ENCODE results near the gene FMN1. TPM values are rescaled to one million over a fixed set of nuclear protein-coding genes. Genes with fewer than 3 reads are reported as not detected.

Gene FMN1
- total and polyA plus RNA-seq, 12 donors: 0.22 to 5.5 (median 3.3) TPM

DNA sequence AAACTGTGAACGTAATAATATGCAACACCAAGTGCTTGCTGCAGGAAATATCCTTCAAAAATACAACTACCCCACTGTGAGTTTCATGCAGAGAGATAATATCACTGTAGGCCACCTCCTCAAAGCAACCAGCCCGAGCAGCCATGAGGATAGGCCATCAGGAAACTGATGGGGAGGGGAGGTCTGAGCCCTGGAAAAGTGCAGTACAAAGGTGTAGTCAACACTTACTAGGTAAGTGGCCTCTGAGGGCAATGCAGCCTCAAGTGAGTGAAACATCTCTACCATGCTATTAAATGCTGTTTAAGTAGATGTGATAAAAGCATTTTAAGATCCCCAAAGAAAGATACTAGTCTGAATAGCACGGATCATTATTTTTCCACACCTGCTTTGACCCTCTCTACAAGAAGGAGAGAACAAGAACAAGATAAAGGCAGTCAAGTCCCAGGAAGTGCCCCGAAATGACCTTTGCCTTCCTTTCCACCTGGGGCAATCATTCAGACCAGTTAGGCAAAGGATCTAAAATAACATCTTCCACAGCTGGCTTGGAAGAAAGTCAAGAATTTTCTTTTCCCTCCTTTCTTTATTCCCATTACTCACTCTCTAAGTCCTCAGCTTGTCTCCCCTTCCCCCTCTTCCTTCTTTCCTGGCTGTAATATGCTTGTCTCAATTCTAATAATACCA is 62.8 kb downstream of the FMN1 start:
- WGBS, 2 donors: 33 to 54% methylated on average over 4 of the region's 4 CpGs

GRCh38 chr15:33126559-33127290 is 67.8 kb downstream of the FMN1 start:
- peak overlapping the region in 1 of 10 donors; percentile 52 for H3K27ac ChIP-seq
- TF ChIP-seq, protein P1, sequence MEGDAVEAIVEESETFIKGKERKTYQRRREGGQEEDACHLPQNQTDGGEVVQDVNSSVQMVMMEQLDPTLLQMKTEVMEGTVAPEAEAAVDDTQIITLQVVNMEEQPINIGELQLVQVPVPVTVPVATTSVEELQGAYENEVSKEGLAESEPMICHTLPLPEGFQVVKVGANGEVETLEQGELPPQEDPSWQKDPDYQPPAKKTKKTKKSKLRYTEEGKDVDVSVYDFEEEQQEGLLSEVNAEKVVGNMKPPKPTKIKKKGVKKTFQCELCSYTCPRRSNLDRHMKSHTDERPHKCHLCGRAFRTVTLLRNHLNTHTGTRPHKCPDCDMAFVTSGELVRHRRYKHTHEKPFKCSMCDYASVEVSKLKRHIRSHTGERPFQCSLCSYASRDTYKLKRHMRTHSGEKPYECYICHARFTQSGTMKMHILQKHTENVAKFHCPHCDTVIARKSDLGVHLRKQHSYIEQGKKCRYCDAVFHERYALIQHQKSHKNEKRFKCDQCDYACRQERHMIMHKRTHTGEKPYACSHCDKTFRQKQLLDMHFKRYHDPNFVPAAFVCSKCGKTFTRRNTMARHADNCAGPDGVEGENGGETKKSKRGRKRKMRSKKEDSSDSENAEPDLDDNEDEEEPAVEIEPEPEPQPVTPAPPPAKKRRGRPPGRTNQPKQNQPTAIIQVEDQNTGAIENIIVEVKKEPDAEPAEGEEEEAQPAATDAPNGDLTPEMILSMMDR (IDR thresholded peaks at IDR 0.05): no peak
- H3K9me3 ChIP-seq: no peaks in the 10 kb centered on the region
- H3K36me3 ChIP-seq: no peaks in the 10 kb centered on the region
- DNase-seq: peak; percentile 29 to 67
- H3K4me1 ChIP-seq: peaks cover 0 to 22% (median 3%) of the 10 kb centered on the region in 9 donors
- H3K27me3 ChIP-seq: no peaks in the 10 kb centered on the region
- H3K4me3 ChIP-seq: no peak overlapping the region
- intact Hi-C loops (cut with DNase I): loop anchor here in 2 of 10 donors (5.0 to 10.0 kb wide), 2 partner anchors 34 to 462 kb away; no protein-coding TSS in a partner anchor
- peak in 6 of 8 donors; percentile 53 to 82 (median 64) for ATAC-seq
- 14 to 20% methylated on average over 13 of the region's 13 CpGs for WGBS, 2 donors

More for the DNA sequence above, 62.8 kb downstream of the FMN1 start:
- intact Hi-C loops (cut with DNase I): loop anchor here in 8 of 10 donors (1.0 to 10.0 kb wide), 7 partner anchors 43 to 467 kb away; no protein-coding TSS in a partner anchor
- H3K4me1 ChIP-seq: peaks cover 0 to 47% (median 17%) of the 10 kb centered on the region in 9 donors
- DNase-seq (no peak), ATAC-seq (peak in 3 of 8 donors; percentile 12 to 34 (median 23))
- H3K27me3 ChIP-seq: no peaks in the 10 kb centered on the region
- no peaks in the 10 kb centered on the region for H3K9me3 ChIP-seq
- peak overlapping the region in 1 of 10 donors; percentile 1 for H3K27ac ChIP-seq
- TF ChIP-seq, protein P1 (IDR thresholded peaks at IDR 0.05): no peak
- H3K4me3 ChIP-seq: no peak overlapping the region
- no peaks in the 10 kb centered on the region for H3K36me3 ChIP-seq

DNA sequence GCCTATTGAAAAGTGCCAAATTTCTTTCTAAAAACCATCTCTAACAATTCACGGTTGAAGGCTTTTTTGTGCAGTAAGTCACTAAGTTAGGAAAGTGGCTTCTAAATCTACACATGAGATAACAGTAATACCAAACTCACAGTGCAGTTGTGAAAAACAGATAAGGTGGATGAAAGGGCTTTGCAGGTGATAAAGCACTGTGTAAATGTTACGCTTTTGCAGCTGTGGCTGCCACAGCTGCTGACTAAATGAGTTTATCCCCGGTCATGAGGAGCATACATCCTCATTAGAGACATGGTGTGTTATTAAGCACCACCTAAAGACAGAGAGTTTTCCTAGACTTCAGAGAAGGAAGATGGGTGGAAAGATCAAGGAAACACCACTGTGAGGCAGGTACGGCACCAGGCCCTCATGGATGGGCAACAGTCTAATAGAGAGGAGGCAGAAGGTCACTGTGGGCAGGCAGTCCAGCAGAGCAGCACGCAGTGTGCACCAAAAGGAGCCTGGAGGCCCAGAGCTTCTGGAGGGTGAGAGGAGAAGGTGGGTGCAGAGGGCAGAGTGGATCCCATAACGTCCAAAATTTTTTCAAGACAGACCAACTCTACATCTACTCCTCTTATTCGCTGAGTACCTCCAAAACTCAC is 68.5 kb downstream of the FMN1 start:
- 64 to 71% methylated on average over 7 of the region's 7 CpGs for WGBS, 2 donors
- peak overlapping the region in 1 of 10 donors; percentile 52 for H3K27ac ChIP-seq

More for the DNA sequence above, 68.5 kb downstream of the FMN1 start:
- intact Hi-C loops (cut with DNase I): loop anchor here in 2 of 10 donors (5.0 to 10.0 kb wide), 2 partner anchors 34 to 461 kb away; no protein-coding TSS in a partner anchor
- Histone ChIP-seq H3K4me3 (no peak overlapping the region), H3K9me3 (no peaks in the 10 kb centered on the region), H3K4me1 (peaks cover 0 to 19% (median 0%) of the 10 kb centered on the region in 9 donors), H3K27me3 (no peaks in the 10 kb centered on the region), H3K36me3 (no peaks in the 10 kb centered on the region)
- DNase-seq: no peak
- ATAC-seq: peak in 2 of 8 donors; percentile 16 to 22
- TF ChIP-seq, protein P1 (IDR thresholded peaks at IDR 0.05): no peak
